WTC11 (cell line): ENCODE data around the gene LSP1.

Experiments
- CBFB ChIP-seq: sonication (generic); formaldehyde crosslinking; IDR thresholded peaks from 2 replicates; pipeline ENCODE4 v1.8.1; 2022; ENCODE audit warnings: mild to moderate bottlenecking, low read depth, missing genetic modification reagents
- CTCF ChIP-seq: fragments of 200-600 bp; IDR thresholded peaks from 2 replicates; pipeline ENCODE4 v1.8.0; 2022; ENCODE audit warnings: antibody characterized with exemption
- E2F1 ChIP-seq: sonication (generic); formaldehyde crosslinking; IDR thresholded peaks from 2 replicates; pipeline ENCODE4 v1.8.0; 2022; ENCODE audit warnings: mild to moderate bottlenecking, missing genetic modification reagents
- MLX ChIP-seq: sonication (generic); formaldehyde crosslinking; IDR thresholded peaks from 2 replicates; pipeline ENCODE4 v1.8.1; 2023; ENCODE audit warnings: mild to moderate bottlenecking, missing genetic modification reagents, moderate library complexity
- SP1 ChIP-seq: sonication (generic); formaldehyde crosslinking; conservative IDR thresholded peaks from 2 replicates; pipeline ENCODE4 v1.8.1; 2022; ENCODE audit warnings: missing genetic modification reagents
- USF2 ChIP-seq: sonication (generic); formaldehyde crosslinking; IDR thresholded peaks from 2 replicates; pipeline ENCODE4 v1.8.1; 2023; ENCODE audit warnings: mild to moderate bottlenecking, missing genetic modification reagents, moderate library complexity

- TF ChIP-seq CBFB (CRISPR knock-in tag): no peak
- no peak for TF ChIP-seq MLX (CRISPR knock-in tag)
- TF ChIP-seq USF2: no peak
- no peak for TF ChIP-seq E2F1 (CRISPR knock-in tag)
- TF ChIP-seq CTCF: no peak
- no peak for TF ChIP-seq SP1 (CRISPR knock-in tag)
These were observed 40.1 kb upstream of the LSP1 start for GRCh38 chr11:1812801-1813200.
